HG03457 (cell line): ENCODE results near the gene DAGLA.

Source experiments
- ATAC-seq: cut with Tn5 transposase; IDR thresholded peaks from one replicate; pipeline ENCODE4 v1.9.1; 2021; ENCODE audit warnings: moderate number of reproducible peaks; ENCODE audit not compliant: unreplicated experiment

The DAGLA gene

DNA sequence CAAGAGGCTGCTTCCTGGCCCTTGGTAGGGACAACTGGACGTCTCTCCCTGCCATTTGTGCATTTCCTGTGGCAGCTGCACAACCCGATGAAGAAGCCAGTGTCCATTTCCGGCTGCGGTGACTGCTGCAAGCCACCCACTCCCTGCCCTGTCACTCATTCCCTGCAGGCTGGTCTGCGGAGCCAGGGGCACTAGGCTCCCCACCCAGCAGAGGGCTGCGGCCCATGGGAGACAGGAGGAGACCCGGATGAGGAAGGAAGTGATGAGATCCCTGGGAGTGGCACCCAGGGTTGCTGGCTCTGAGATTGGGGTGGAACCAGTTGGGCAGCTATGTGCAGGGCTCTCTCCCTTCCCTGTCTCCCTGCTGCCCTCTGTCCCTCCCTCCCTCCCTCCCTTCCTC lies 62.2 kb downstream of the DAGLA start:
- no peak for ATAC-seq

DNA sequence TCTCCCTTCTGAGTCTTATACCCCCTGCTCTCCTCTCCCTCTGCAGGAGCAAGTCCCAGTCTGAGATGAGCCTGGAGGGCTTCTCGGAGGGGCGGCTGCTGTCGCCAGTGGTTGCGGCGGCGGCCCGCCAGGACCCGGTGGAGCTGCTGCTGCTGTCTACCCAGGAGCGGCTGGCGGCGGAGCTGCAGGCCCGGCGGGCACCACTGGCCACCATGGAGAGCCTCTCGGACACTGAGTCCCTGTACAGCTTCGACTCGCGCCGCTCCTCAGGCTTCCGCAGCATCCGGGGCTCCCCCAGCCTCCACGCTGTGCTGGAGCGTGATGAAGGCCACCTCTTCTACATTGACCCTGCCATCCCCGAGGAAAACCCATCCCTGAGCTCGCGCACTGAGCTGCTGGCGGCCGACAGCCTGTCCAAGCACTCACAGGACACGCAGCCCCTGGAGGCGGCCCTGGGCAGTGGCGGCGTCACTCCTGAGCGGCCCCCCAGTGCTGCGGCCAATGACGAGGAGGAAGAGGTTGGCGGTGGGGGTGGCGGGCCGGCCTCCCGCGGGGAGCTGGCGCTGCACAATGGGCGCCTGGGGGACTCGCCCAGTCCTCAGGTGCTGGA lies 63.4 kb downstream of the DAGLA start:
- ATAC-seq: no peak

GRCh38 chr11:61744181-61744580 lies 64.0 kb downstream of the DAGLA start:
- ATAC-seq: no peak

GRCh38 chr11:61744609-61745156 lies 64.5 kb downstream of the DAGLA start:
- ATAC-seq: no peak

GRCh38 chr11:61745781-61746441 lies 65.7 kb downstream of the DAGLA start:
- ATAC-seq: no peak

DNA sequence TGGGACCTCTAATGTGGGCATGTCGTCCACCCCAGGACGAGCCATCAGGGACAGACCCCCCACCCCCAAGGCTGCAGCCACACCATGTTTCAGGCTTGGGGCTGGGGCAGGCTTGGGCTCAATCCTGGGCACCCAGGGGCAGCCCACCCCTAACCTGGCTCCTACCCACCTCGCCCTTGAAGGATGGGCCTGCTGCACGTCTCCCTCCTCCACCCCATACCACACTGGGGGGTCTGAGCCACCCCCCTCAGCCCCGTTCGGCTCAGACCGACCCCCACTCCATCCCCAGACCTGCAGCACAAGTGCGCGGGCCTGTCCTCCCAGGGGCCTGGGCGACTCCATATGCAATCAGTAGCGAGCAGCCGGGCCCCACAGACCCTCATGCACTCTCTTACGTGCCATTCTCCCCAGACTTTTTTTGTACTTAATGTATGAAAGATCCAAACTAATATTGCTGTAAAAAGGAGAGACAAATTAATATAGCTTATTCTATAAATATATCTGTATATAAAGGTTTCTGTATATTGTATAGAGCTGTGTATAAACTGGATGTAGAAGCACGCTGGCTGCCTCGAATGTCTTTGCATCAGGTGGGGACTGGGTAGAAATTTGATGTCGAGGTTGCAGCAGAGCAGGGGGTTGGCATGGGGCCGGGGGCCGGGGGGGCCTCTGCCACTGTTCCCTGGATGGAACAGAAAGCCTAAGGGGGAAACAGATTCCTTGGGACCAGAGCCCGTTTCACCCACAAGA lies 66.4 kb downstream of the DAGLA start:
- ATAC-seq: no peak

GRCh38 chr11:61747192-61747966 lies 67.2 kb downstream of the DAGLA start:
- no peak for ATAC-seq

DNA sequence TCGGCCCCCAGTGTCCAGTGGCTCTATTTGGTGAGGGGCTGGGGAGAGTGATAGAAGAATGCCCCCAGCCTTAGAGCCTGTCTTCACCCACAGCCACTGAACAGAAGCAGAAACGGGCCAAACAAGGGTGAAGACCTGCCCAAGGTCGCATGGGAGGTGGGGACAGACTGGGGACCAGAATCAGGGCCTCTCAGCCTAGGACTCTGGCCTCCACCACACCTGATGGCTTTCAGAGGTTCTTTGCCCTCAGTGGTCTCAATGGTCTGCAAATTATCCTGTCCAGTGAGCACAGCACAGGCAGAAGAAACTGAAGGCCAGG lies 67.7 kb downstream of the DAGLA start:
- ATAC-seq: no peak

DNA sequence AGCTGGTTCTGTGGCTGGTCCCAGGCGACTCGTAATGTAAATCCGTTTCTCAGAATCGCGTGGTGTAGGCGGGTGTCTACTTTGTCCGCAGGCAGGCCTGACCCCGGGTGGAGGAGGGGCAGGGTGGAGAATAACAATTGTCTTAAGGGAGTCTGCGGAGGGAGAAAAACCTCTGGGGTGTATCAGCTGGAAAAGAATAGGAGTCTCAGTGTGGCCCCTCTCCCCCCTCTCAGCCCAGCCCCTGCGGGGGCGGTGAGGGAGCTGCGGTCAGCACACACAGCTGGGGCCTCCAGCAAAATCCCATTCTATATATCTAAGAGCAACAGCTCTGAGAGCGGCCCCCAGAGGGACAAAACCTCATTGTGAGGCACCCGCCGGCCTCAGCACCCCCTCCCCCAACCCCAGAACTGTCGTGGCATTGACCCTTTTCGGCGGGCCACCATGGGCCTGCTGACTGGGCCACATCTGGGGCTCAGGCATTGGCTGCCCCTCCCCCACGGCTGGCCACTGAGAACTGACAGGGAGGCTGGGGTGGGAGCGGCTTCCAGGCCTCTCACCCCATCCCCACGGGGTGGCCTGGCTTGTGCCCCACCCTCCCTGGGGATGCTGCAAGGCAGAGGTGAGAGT lies 69.5 kb downstream of the DAGLA start:
- ATAC-seq: no peak

- no peak for ATAC-seq
Measured at GRCh38 chr11:61750631-61751273, 70.6 kb downstream of the DAGLA start.

GRCh38 chr11:61751384-61751783 lies 71.2 kb downstream of the DAGLA start:
- ATAC-seq: no peak

- no peak for ATAC-seq
Measured at GRCh38 chr11:61752117-61752924, 72.1 kb downstream of the DAGLA start, which contains the start of gene MYRF. Gene MYRF, plus strand, starts transcription at chr11:61752636. Its CDS starts 109 bp downstream, at chr11:61752745.

- no peak for ATAC-seq
Measured at GRCh38 chr11:61752925-61753521, 72.8 kb downstream of the DAGLA start.

GRCh38 chr11:61753672-61754071 lies 73.5 kb downstream of the DAGLA start:
- ATAC-seq: no peak

- ATAC-seq: no peak
Measured at GRCh38 chr11:61754534-61755482, 74.6 kb downstream of the DAGLA start.

DNA sequence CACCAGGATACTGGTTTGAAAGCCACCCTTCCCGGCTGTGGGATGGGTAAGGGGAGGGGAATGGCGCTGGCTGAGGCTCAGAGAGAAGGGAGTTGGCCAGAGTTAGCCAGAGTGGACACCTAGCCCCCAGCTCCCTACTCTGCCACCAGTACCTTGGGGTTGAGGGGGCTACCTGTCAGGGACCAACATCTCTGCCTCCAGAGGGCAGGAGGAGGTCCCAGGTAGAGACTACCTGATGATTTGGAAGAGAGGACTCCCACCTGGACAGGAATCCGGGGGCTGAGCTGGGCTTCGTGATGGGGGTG lies 75.9 kb downstream of the DAGLA start:
- ATAC-seq: no peak

GRCh38 chr11:61756452-61757212 lies 76.4 kb downstream of the DAGLA start:
- ATAC-seq: no peak
